ENCODE data around the gene SLC24A3. TPM values are rescaled to one million over a fixed set of nuclear protein-coding genes. Genes with fewer than 3 reads are reported as not detected.

Gene SLC24A3
- total and polyA plus RNA-seq, 9 donors = 4.8 to 40.5 (median 18.6) TPM

GRCh38 chr20:19515074-19515473 is 302.6 kb downstream of the SLC24A3 start:
- intact Hi-C loops (cut with DNase I) = no loop called here

GRCh38 chr20:19519466-19519865 is 307.0 kb downstream of the SLC24A3 start:
- 48 to 92% (median 86%) methylated on average over 1 of the region's 1 CpG for WGBS, 3 donors
- no peak for TF ChIP-seq CTCF (IDR thresholded peaks at IDR 0.05)
- TF ChIP-seq EP300 (IDR thresholded peaks at IDR 0.05) = no peak
- no peak for TF ChIP-seq POLR2A (IDR thresholded peaks at IDR 0.05)
- no peak for DNase-seq
- no peak overlapping the region for H3K4me3 ChIP-seq
- no peaks in the 10 kb centered on the region for H3K9me3 ChIP-seq
- no peaks in the 10 kb centered on the region for H3K27me3 ChIP-seq
- no peaks in the 10 kb centered on the region for H3K36me3 ChIP-seq
- H3K27ac ChIP-seq = no peak overlapping the region
- intact Hi-C loops (cut with DNase I) = no loop called here
- peaks cover 1% of the 10 kb centered on the region for H3K4me1 ChIP-seq (ENCODE audit: insufficient read depth)

More at GRCh38 chr20:19515074-19515473, 302.6 kb downstream of the SLC24A3 start:
- Histone ChIP-seq H3K4me3 (no peak overlapping the region), H3K27me3 (no peaks in the 10 kb centered on the region), H3K9me3 (no peaks in the 10 kb centered on the region), H3K4me1 (ENCODE audit: insufficient read depth) (no peaks in the 10 kb centered on the region), H3K27ac (no peak overlapping the region), H3K36me3 (no peaks in the 10 kb centered on the region)
- DNase-seq = no peak
- TF ChIP-seq EP300 (IDR thresholded peaks at IDR 0.05) = no peak
- TF ChIP-seq CTCF (IDR thresholded peaks at IDR 0.05) = no peak
- no peak for TF ChIP-seq POLR2A (IDR thresholded peaks at IDR 0.05)
- 81 to 85% (median 82%) methylated on average over 6 of the region's 6 CpGs for WGBS, 3 donors

GRCh38 chr20:19520261-19520660 is 307.8 kb downstream of the SLC24A3 start:
- TF ChIP-seq POLR2A (IDR thresholded peaks at IDR 0.05) = no peak
- TF ChIP-seq EP300 (IDR thresholded peaks at IDR 0.05) = no peak
- no peak for TF ChIP-seq CTCF (IDR thresholded peaks at IDR 0.05)
- Histone ChIP-seq H3K4me1 (ENCODE audit: insufficient read depth) (peaks cover 1% of the 10 kb centered on the region), H3K9me3 (no peaks in the 10 kb centered on the region), H3K27ac (no peak overlapping the region), H3K4me3 (no peak overlapping the region), H3K36me3 (no peaks in the 10 kb centered on the region), H3K27me3 (no peaks in the 10 kb centered on the region)
- intact Hi-C loops (cut with DNase I) = no loop called here
- 84 to 90% (median 88%) methylated on average over 7 of the region's 7 CpGs for WGBS, 3 donors
- DNase-seq = no peak

GRCh38 chr20:19522071-19522801 is 309.8 kb downstream of the SLC24A3 start:
- H3K4me1 ChIP-seq (ENCODE audit: insufficient read depth) = peaks cover 1% of the 10 kb centered on the region
- TF ChIP-seq EP300 (IDR thresholded peaks at IDR 0.05) (no peak), POLR2A (IDR thresholded peaks at IDR 0.05) (no peak), CTCF (IDR thresholded peaks at IDR 0.05) (no peak)
- H3K4me3 ChIP-seq = no peak overlapping the region
- H3K27me3 ChIP-seq = no peaks in the 10 kb centered on the region
- H3K9me3 ChIP-seq = no peaks in the 10 kb centered on the region
- DNase-seq = no peak
- H3K36me3 ChIP-seq = no peaks in the 10 kb centered on the region
- 81 to 84% (median 82%) methylated on average over 9 of the region's 9 CpGs for WGBS, 3 donors
- intact Hi-C loops (cut with DNase I) = no loop called here
- H3K27ac ChIP-seq = no peak overlapping the region
